Endothelial cell (in vitro differentiated cells): ENCODE data around the gene C3orf85. TPM values are rescaled to one million over a fixed set of nuclear protein-coding genes. Genes with fewer than 3 reads are reported as not detected.

ENCODE experiments used
- DNase-seq: peaks from one replicate; pipeline ENCODE4 v3.0.0; 2021; ENCODE audit warnings: low spot score
- H3K27ac Mint-ChIP-seq: one replicate; pipeline ENCODE4 v1.8.0; 2021; ENCODE audit warnings: mixed read lengths, inconsistent platforms; ENCODE audit not compliant: unreplicated experiment
- H3K27me3 Mint-ChIP-seq: one replicate; pipeline ENCODE4 v1.8.0; 2021; ENCODE audit warnings: mild to moderate bottlenecking, moderate library complexity, mixed read lengths, inconsistent platforms; ENCODE audit not compliant: unreplicated experiment
- H3K36me3 Mint-ChIP-seq: one replicate; pipeline ENCODE4 v1.8.0; 2021; ENCODE audit warnings: mild to moderate bottlenecking, low read depth, mixed read lengths, inconsistent platforms; ENCODE audit not compliant: unreplicated experiment
- H3K4me1 Mint-ChIP-seq: one replicate; pipeline ENCODE4 v1.8.0; 2021; ENCODE audit warnings: mild to moderate bottlenecking, mixed read lengths, inconsistent platforms; ENCODE audit not compliant: unreplicated experiment
- H3K4me3 Mint-ChIP-seq: one replicate; pipeline ENCODE4 v1.8.0; 2021; ENCODE audit warnings: mild to moderate bottlenecking, mixed read lengths, inconsistent platforms; ENCODE audit not compliant: unreplicated experiment
- H3K9me3 Mint-ChIP-seq: one replicate; pipeline ENCODE4 v1.8.0; 2021; ENCODE audit warnings: mixed read lengths, inconsistent platforms; ENCODE audit not compliant: unreplicated experiment
- total RNA-seq: library from RNA; stranded (reverse); fragmentation: NEBNext Ultra II Directional; extraction: Animal tissue kit (Norgen Biotek cat#: 25700); gene quantifications from one replicate; pipeline ENCODE4 v1.2.1, GENCODE V29; 2021; ENCODE audit not compliant: unreplicated experiment
- TF ChIP-seq, protein P1 (sequence below): fragments of 200-600 bp; sonication (generic); IDR thresholded peaks from one replicate; pipeline ENCODE4 v1.5.0; 2021; ENCODE audit warnings: antibody characterized with exemption; ENCODE audit not compliant: unreplicated experiment

C3orf85 gene
- total RNA-seq, 1 donor from 2014 or later: not detected

- Mint-ChIP-seq H3K4me3 (no peak overlapping the region), H3K27ac (no peak overlapping the region), H3K27me3 (peaks cover 2% of the 10 kb centered on the region), H3K36me3 (no peaks in the 10 kb centered on the region), H3K4me1 (no peaks in the 10 kb centered on the region), H3K9me3 (no peaks in the 10 kb centered on the region)
- TF ChIP-seq, protein P1, sequence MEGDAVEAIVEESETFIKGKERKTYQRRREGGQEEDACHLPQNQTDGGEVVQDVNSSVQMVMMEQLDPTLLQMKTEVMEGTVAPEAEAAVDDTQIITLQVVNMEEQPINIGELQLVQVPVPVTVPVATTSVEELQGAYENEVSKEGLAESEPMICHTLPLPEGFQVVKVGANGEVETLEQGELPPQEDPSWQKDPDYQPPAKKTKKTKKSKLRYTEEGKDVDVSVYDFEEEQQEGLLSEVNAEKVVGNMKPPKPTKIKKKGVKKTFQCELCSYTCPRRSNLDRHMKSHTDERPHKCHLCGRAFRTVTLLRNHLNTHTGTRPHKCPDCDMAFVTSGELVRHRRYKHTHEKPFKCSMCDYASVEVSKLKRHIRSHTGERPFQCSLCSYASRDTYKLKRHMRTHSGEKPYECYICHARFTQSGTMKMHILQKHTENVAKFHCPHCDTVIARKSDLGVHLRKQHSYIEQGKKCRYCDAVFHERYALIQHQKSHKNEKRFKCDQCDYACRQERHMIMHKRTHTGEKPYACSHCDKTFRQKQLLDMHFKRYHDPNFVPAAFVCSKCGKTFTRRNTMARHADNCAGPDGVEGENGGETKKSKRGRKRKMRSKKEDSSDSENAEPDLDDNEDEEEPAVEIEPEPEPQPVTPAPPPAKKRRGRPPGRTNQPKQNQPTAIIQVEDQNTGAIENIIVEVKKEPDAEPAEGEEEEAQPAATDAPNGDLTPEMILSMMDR: no peak
- DNase-seq: no peak
Measured at GRCh38 chr3:109176726-109177125, 40.2 kb downstream of the C3orf85 start.

- Mint-ChIP-seq H3K4me1 (no peaks in the 10 kb centered on the region), H3K27ac (no peak overlapping the region), H3K9me3 (no peaks in the 10 kb centered on the region), H3K36me3 (no peaks in the 10 kb centered on the region), H3K4me3 (no peak overlapping the region), H3K27me3 (peaks cover 2% of the 10 kb centered on the region)
- TF ChIP-seq, protein P1: no peak
- DNase-seq: no peak
Measured at GRCh38 chr3:109177908-109178307, 41.4 kb downstream of the C3orf85 start.

DNA sequence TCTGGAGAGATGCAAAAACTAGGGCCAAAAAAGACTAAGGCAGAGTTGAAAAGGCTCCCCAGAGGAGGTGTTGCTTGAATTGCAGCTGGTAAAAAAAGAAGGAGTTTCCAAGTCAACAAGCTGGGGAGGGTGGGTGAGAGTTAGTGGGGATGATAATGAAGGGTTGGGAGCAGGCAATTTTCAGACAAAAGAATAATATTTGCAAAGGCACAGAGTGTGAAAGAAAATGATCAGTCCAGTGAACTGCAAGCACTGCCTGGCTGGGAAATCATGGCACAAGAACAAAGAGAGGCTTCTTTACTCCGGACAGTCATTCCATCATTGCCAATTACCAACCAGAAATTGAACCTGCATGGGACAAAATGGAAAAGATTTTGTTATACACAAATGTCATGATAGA, 42.2 kb downstream of the C3orf85 start:
- no peak for DNase-seq
- no peaks in the 10 kb centered on the region for H3K4me1 Mint-ChIP-seq
- TF ChIP-seq, protein P1: no peak
- no peak overlapping the region for H3K4me3 Mint-ChIP-seq
- no peaks in the 10 kb centered on the region for H3K9me3 Mint-ChIP-seq
- H3K27ac Mint-ChIP-seq: no peak overlapping the region
- peaks cover 2% of the 10 kb centered on the region for H3K27me3 Mint-ChIP-seq
- no peaks in the 10 kb centered on the region for H3K36me3 Mint-ChIP-seq

DNA sequence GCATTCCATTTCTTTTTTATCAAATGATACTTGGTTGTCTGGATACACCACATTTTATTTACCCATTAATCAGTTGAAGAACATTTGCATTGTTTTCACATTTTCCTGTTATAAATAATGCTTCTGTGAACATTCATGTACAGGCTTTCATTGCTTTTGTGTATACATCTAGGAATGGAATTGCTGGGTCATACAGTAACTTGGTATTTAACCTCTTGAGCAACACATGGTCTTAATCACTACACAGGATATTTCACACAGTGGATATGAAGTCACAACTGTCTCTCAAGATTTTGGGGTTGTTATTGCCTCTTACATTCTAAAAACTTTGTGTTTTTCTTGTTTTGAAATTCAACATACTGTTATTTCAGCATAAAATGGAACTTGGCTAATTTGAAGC, 48.2 kb downstream of the C3orf85 start:
- H3K27me3 Mint-ChIP-seq: no peaks in the 10 kb centered on the region
- no peaks in the 10 kb centered on the region for H3K9me3 Mint-ChIP-seq
- no peaks in the 10 kb centered on the region for H3K4me1 Mint-ChIP-seq
- H3K36me3 Mint-ChIP-seq: no peaks in the 10 kb centered on the region
- H3K4me3 Mint-ChIP-seq: no peak overlapping the region
- no peak overlapping the region for H3K27ac Mint-ChIP-seq
- TF ChIP-seq, protein P1: no peak
- no peak for DNase-seq

DNA sequence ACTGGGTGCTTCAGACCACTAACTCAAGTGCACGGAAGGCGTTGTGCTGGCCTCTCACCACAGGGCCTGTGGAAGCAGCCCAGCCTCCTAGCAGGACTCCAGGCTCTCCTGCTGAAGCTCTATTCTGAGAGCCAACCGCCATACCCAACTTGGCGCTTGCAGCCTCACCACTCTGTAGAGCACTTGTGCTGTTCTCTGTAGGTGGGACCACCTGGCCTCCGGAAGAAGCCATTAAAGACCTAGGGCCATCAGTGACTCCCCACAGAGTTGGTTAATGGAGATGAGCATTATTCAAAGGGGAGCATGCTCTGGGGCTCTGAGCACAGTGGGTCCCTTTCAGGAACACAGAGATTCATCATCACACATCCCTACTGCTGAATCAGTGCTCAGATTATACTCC, 50.9 kb downstream of the C3orf85 start:
- no peak for DNase-seq
- no peak overlapping the region for H3K27ac Mint-ChIP-seq
- H3K36me3 Mint-ChIP-seq: no peaks in the 10 kb centered on the region
- H3K4me1 Mint-ChIP-seq: no peaks in the 10 kb centered on the region
- H3K4me3 Mint-ChIP-seq: no peak overlapping the region
- TF ChIP-seq, protein P1: no peak
- no peaks in the 10 kb centered on the region for H3K9me3 Mint-ChIP-seq
- no peaks in the 10 kb centered on the region for H3K27me3 Mint-ChIP-seq
